Esophagus (tissue), 2 donors: ENCODE results near the gene IFIT1. TPM values are rescaled to one million over a fixed set of nuclear protein-coding genes. Genes with fewer than 3 reads are reported as not detected.
"Not testable (repeated sequence)": the region's sequence is repeated elsewhere in the genome, so short reads cannot be mapped to it uniquely, and the experiment has no call there.

ENCODE experiments used
- H3K27ac ChIP-seq, 2 donors: one replicate each; pipeline ENCODE4 v1.5.1; 2013; ENCODE audit warnings: low read depth in 2 of 2, mild to moderate bottlenecking in 2 of 2, inconsistent platforms in 1 of 2, low read length in 1 of 2, moderate library complexity in 1 of 2
- H3K27me3 ChIP-seq, 2 donors: one replicate each; pipeline ENCODE4 v1.6.1; 2013; ENCODE audit warnings: low read length in 2 of 2, control low read depth in 1 of 2, mild to moderate bottlenecking in 1 of 2; ENCODE audit not compliant: insufficient read depth in 2 of 2, control insufficient read depth in 1 of 2
- H3K36me3 ChIP-seq, 2 donors: one replicate each; pipeline ENCODE4 v1.6.1; 2013; ENCODE audit warnings: low read length in 1 of 2; ENCODE audit not compliant: control insufficient read depth in 2 of 2, insufficient read depth in 2 of 2
- H3K4me1 ChIP-seq, 2 donors: one replicate each; pipeline ENCODE4 v1.6.1; 2013; ENCODE audit warnings: low read length in 1 of 2; ENCODE audit not compliant: control insufficient read depth in 2 of 2, insufficient read depth in 2 of 2
- H3K4me3 ChIP-seq, 2 donors: one replicate each; pipeline ENCODE4 v1.5.1; 2013; ENCODE audit warnings: low read length in 2 of 2, mild to moderate bottlenecking in 2 of 2, low read depth in 1 of 2, moderate library complexity in 1 of 2
- H3K9me3 ChIP-seq, 2 donors: one replicate each; pipeline ENCODE4 v1.6.1; 2013; ENCODE audit warnings: mild to moderate bottlenecking in 2 of 2, low read depth in 1 of 2, low read length in 1 of 2, moderate library complexity in 1 of 2; ENCODE audit not compliant: control insufficient read depth in 2 of 2, insufficient read depth in 1 of 2
- WGBS, 2 donors: extraction: QIAGEN DNeasy Blood & Tissue Kit; methylation state at CpG; one replicate each; pipeline ENCODE4 v1.1.7; 2013; 5-methylcytosine and 5-hydroxymethylcytosine counted together
- polyA plus RNA-seq, 2 donors: library from polyadenylated mRNA; stranded (reverse); fragments of 200-250 nt; gene quantifications; one replicate each; pipeline ENCODE4 v1.2.3, GENCODE V29; 2013
- donor health status: healthy with polysubstance abuse.
- donor health status: Bipolar disorder and iron deficiency.

The IFIT1 gene
- polyA plus RNA-seq, 2 donors, result 2.3 to 2.7 TPM

- Histone ChIP-seq H3K27ac (no peak within 1 kb of the TSS), H3K4me1 (peaks cover 0 to 3% of the 10 kb centered on the region in 2 donors), H3K4me3 (no peak within 1 kb of the TSS), H3K36me3 (no peaks in the 10 kb centered on the region), H3K27me3 (no peaks in the 10 kb centered on the region), H3K9me3 (no peaks in the 10 kb centered on the region)
- WGBS, 2 donors, result 91 to 92% methylated on average over 5 of the region's 5 CpGs
Measured at GRCh38 chr10:89377705-89378637, 14.5 kb upstream of the IFIT1 start, which contains the start of gene IFIT1B. Gene IFIT1B, plus strand, starts transcription at chr10:89378056. Its CDS starts 80 bp downstream, at chr10:89378136.

GRCh38 chr10:89379103-89379502, 13.3 kb upstream of the IFIT1 start:
- Histone ChIP-seq H3K36me3 (no peaks in the 10 kb centered on the region), H3K4me1 (peaks cover 0 to 3% of the 10 kb centered on the region in 2 donors), H3K27ac (no peak overlapping the region), H3K9me3 (no peaks in the 10 kb centered on the region), H3K27me3 (no peaks in the 10 kb centered on the region), H3K4me3 (no peak overlapping the region)

- Histone ChIP-seq H3K27ac (peak overlapping the region; percentile 40 to 61), H3K4me3 (no peak overlapping the region), H3K27me3 (no peaks in the 10 kb centered on the region), H3K4me1 (peaks cover 0 to 3% of the 10 kb centered on the region in 2 donors), H3K9me3 (no peaks in the 10 kb centered on the region), H3K36me3 (no peaks in the 10 kb centered on the region)
- 70 to 74% methylated on average over 1 of the region's 1 CpG for WGBS, 2 donors
Measured at GRCh38 chr10:89382757-89383156, 9.7 kb upstream of the IFIT1 start.

GRCh38 chr10:89384474-89385340, 7.7 kb upstream of the IFIT1 start:
- Histone ChIP-seq H3K4me3 (no peak overlapping the region), H3K4me1 (peaks cover 0 to 3% of the 10 kb centered on the region in 2 donors), H3K27ac (no peak overlapping the region), H3K36me3 (no peaks in the 10 kb centered on the region), H3K27me3 (no peaks in the 10 kb centered on the region), H3K9me3 (no peaks in the 10 kb centered on the region)
- WGBS, 2 donors, result 81 to 87% methylated on average over 4 of the region's 4 CpGs

GRCh38 chr10:89388806-89389205, 3.6 kb upstream of the IFIT1 start:
- H3K4me1 ChIP-seq, result no peaks in the 10 kb centered on the region
- no peaks in the 10 kb centered on the region for H3K36me3 ChIP-seq
- H3K9me3 ChIP-seq, result no peaks in the 10 kb centered on the region
- no peak overlapping the region for H3K27ac ChIP-seq
- no peaks in the 10 kb centered on the region for H3K27me3 ChIP-seq
- 73 to 76% methylated on average over 2 of the region's 2 CpGs for WGBS, 2 donors
- H3K4me3 ChIP-seq, result no peak overlapping the region

- Histone ChIP-seq H3K36me3 (no peaks in the 10 kb centered on the region), H3K27me3 (no peaks in the 10 kb centered on the region), H3K9me3 (no peaks in the 10 kb centered on the region), H3K27ac (no peak overlapping the region), H3K4me3 (no peak overlapping the region), H3K4me1 (no peaks in the 10 kb centered on the region)
- WGBS, 2 donors, result 84 to 85% methylated on average over 1 of the region's 1 CpG
Measured at GRCh38 chr10:89389254-89389653, 3.2 kb upstream of the IFIT1 start.

- Histone ChIP-seq H3K4me3 (no peak overlapping the region), H3K27me3 (no peaks in the 10 kb centered on the region), H3K4me1 (no peaks in the 10 kb centered on the region), H3K36me3 (no peaks in the 10 kb centered on the region), H3K9me3 (no peaks in the 10 kb centered on the region), H3K27ac (no peak overlapping the region)
- WGBS, 2 donors, result 84 to 86% methylated on average over 5 of the region's 5 CpGs
Measured at GRCh38 chr10:89390476-89391225, 1.8 kb upstream of the IFIT1 start.

- H3K4me1 ChIP-seq, H3K27me3 ChIP-seq, H3K27ac ChIP-seq, H3K4me3 ChIP-seq, H3K36me3 ChIP-seq, H3K9me3 ChIP-seq: not testable (repeated sequence)
- WGBS, 2 donors, result 94 to 98% methylated on average over 4 of the region's 4 CpGs
Measured at GRCh38 chr10:89391226-89391576, 1.2 kb upstream of the IFIT1 start.

GRCh38 chr10:89392974-89393373, 551 bp downstream of the IFIT1 start:
- Histone ChIP-seq H3K27ac (peak overlapping the region; percentile 47 to 58), H3K36me3 (no peaks in the 10 kb centered on the region), H3K9me3 (no peaks in the 10 kb centered on the region), H3K27me3 (no peaks in the 10 kb centered on the region), H3K4me1 (no peaks in the 10 kb centered on the region), H3K4me3 (peak overlapping the region in 1 of 2 donors; percentile 79)
- WGBS, 2 donors, result 10 to 25% methylated on average over 2 of the region's 2 CpGs
